CD14-positive monocyte (primary cell): ENCODE data around the gene SH2D3C. TPM values are rescaled to one million over a fixed set of nuclear protein-coding genes. Genes with fewer than 3 reads are reported as not detected.

Experiments
- DNase-seq, 3 donors: peaks; one replicate each; pipeline ENCODE4 v3.0.0-alpha.2; 2011 to 2022
- H2AFZ ChIP-seq: 2 replicates; pipeline ENCODE4 v1.6.0; 2012; ENCODE audit warnings: mild to moderate bottlenecking, low read depth, low read length, inconsistent platforms; ENCODE audit not compliant: insufficient read depth, poor library complexity, severe bottlenecking
- H3K27ac ChIP-seq, 2 donors: 1 replicate in 1 of 2; 2 replicates in 1 of 2; pipeline ENCODE4 v1.5.1; 2012 to 2013; ENCODE audit warnings: low read length in 2 of 2, control low read depth in 1 of 2, inconsistent platforms in 1 of 2, low read depth in 1 of 2, mild to moderate bottlenecking in 1 of 2
- H3K27me3 ChIP-seq, 2 donors: one replicate each; pipeline versions ENCODE4 v1.6.0 to v1.6.1; 2011 to 2013; ENCODE audit warnings: low read length in 2 of 2; ENCODE audit not compliant: control insufficient read depth in 2 of 2, insufficient read depth in 2 of 2
- H3K36me3 ChIP-seq, 2 donors: replicated peaks in 1 of 2; 1 replicate in 1 of 2; 2 replicates in 1 of 2; pipeline versions ENCODE4 v1.5.1 to v1.6.1; 2012 to 2013; ENCODE audit warnings: low read length in 2 of 2, control low read depth in 1 of 2, inconsistent platforms in 1 of 2, mild to moderate bottlenecking in 1 of 2; ENCODE audit not compliant: insufficient read depth in 2 of 2, control insufficient read depth in 1 of 2
- H3K4me1 ChIP-seq, 2 donors: 1 replicate in 1 of 2; 2 replicates in 1 of 2; pipeline versions ENCODE4 v1.5.1 to v1.6.1; 2012 to 2013; ENCODE audit warnings: low read length in 2 of 2, control low read depth in 1 of 2, inconsistent platforms in 1 of 2, mild to moderate bottlenecking in 1 of 2, moderate library complexity in 1 of 2; ENCODE audit not compliant: insufficient read depth in 2 of 2, control insufficient read depth in 1 of 2
- H3K4me2 ChIP-seq: replicated peaks from 2 replicates; pipeline ENCODE3; 2012; ENCODE audit warnings: low read length, moderate library complexity, mild to moderate bottlenecking; ENCODE audit not compliant: poor library complexity, severe bottlenecking; ENCODE audit errors: extremely low read depth
- H3K4me3 ChIP-seq, 3 experiments: fragments of 200-600 bp in 1 of 3; sonication (generic) in 1 of 3; replicated peaks in 1 of 3; 1 replicate in 2 of 3; 2 replicates in 1 of 3; pipeline ENCODE4 v1.5.1; 2011 to 2013; ENCODE audit warnings: low read length in 3 of 3, mild to moderate bottlenecking in 3 of 3, control low read depth in 2 of 3, low read depth in 2 of 3, inconsistent platforms in 1 of 3, moderate library complexity in 1 of 3
- H3K79me2 ChIP-seq: 2 replicates; pipeline ENCODE4 v1.6.0; 2012; ENCODE audit warnings: mild to moderate bottlenecking, control low read depth, inconsistent platforms, low read length, moderate library complexity; ENCODE audit not compliant: insufficient read depth
- H3K9ac ChIP-seq: 2 replicates; pipeline ENCODE4 v1.6.0; 2017; ENCODE audit warnings: low read length, mild to moderate bottlenecking; ENCODE audit not compliant: insufficient read depth, poor library complexity, severe bottlenecking
- H3K9me3 ChIP-seq, 2 donors: replicated peaks in 1 of 2; 1 replicate in 1 of 2; 2 replicates in 1 of 2; pipeline versions ENCODE4 v1.5.1 to v1.6.1; 2012 to 2013; ENCODE audit warnings: low read length in 2 of 2, control low read depth in 1 of 2; ENCODE audit not compliant: control insufficient read depth in 1 of 2, insufficient read depth in 1 of 2
- H4K20me1 ChIP-seq: 2 replicates; pipeline ENCODE4 v1.6.0; 2012; ENCODE audit warnings: mild to moderate bottlenecking, low read length, control low read depth, moderate library complexity; ENCODE audit not compliant: insufficient read depth
- H3K27ac Mint-ChIP-seq, 7 donors: one replicate each; pipeline ENCODE4 v1.8.0; 2020; ENCODE audit warnings: mild to moderate bottlenecking in 7 of 7, mixed read lengths in 7 of 7, moderate library complexity in 6 of 7, inconsistent platforms in 2 of 7
- H3K27me3 Mint-ChIP-seq, 3 donors: one replicate each; pipeline ENCODE4 v1.8.0; 2021 to 2022; ENCODE audit warnings: low read depth in 3 of 3, mild to moderate bottlenecking in 3 of 3, mixed read lengths in 3 of 3, moderate library complexity in 3 of 3, inconsistent platforms in 1 of 3
- H3K36me3 Mint-ChIP-seq, 2 donors: one replicate each; pipeline ENCODE4 v1.8.0; 2020; ENCODE audit warnings: mixed read lengths in 2 of 2, inconsistent platforms in 1 of 2, mild to moderate bottlenecking in 1 of 2
- H3K4me1 Mint-ChIP-seq: one replicate; pipeline ENCODE4 v1.8.0; 2020; ENCODE audit warnings: mild to moderate bottlenecking, mixed read lengths
- H3K4me3 Mint-ChIP-seq, 2 donors: one replicate each; pipeline ENCODE4 v1.8.0; 2020; ENCODE audit warnings: mild to moderate bottlenecking in 2 of 2, mixed read lengths in 2 of 2, moderate library complexity in 1 of 2
- H3K9me3 Mint-ChIP-seq, 7 donors: one replicate each; pipeline ENCODE4 v1.8.0; 2020 to 2022; ENCODE audit warnings: mixed read lengths in 7 of 7, mild to moderate bottlenecking in 6 of 7, moderate library complexity in 6 of 7, inconsistent platforms in 2 of 7
- CTCF ChIP-seq: fragments of 200-600 bp; IDR thresholded peaks from one replicate; pipeline ENCODE4 v1.8.0; 2022; ENCODE audit warnings: antibody characterized with exemption, mild to moderate bottlenecking
- WGBS: methylation state at CpG from one replicate; pipeline ENCODE4 v1.1.5; 2013; ENCODE audit warnings: missing lambda C conversion rate; ENCODE audit not compliant: insufficient coverage; 5-methylcytosine and 5-hydroxymethylcytosine counted together
- intact Hi-C, 2 donors: fragments of 100-400 bp; cut with micrococcal nuclease; formaldehyde crosslinking; loops; one replicate each; pipeline versions ENCODE4 v1.15.0 to v1.15.1; 2023
- polyA plus RNA-seq, 3 donors: library from polyadenylated mRNA; depleted of rRNA in 1 of 3; unstranded in 2 of 3; stranded (reverse) in 1 of 3; fragments of 300-500 nt in 2 of 3; fragments of >200 nt in 1 of 3; fragmentation: Illumina TruSeq in 2 of 3; gene quantifications; 1 replicate in 2 of 3; 2 replicates in 1 of 3; pipeline ENCODE4 v1.2.3, GENCODE V29; 2012 to 2021

The SH2D3C gene
- polyA plus RNA-seq, 3 donors: 11.5 to 47.3 (median 20.5) TPM

- H3K9ac ChIP-seq: no peak overlapping the region
- no peak for TF ChIP-seq CTCF
- no peaks in the 10 kb centered on the region for H3K27me3 ChIP-seq
- H3K79me2 ChIP-seq: peaks cover 2% of the 10 kb centered on the region
- no peaks in the 10 kb centered on the region for H3K27me3 Mint-ChIP-seq
- no peaks in the 10 kb centered on the region for H3K9me3 Mint-ChIP-seq
- H3K4me2 ChIP-seq: no peak overlapping the region
- peak overlapping the region; percentile 24 to 88 (median 77) for H3K27ac Mint-ChIP-seq
- no peaks in the 10 kb centered on the region for H3K9me3 ChIP-seq
- H3K27ac ChIP-seq: no peak overlapping the region
- peaks cover 66 to 94% of the 10 kb centered on the region in 2 donors for H3K36me3 Mint-ChIP-seq
- DNase-seq: no peak
- H3K4me1 Mint-ChIP-seq: peaks cover 3% of the 10 kb centered on the region
- H3K4me1 ChIP-seq: peaks cover 0 to 9% of the 10 kb centered on the region in 2 donors
- no peak overlapping the region for H3K4me3 ChIP-seq
- intact Hi-C loops: no loop called here
- H4K20me1 ChIP-seq: peaks cover 88% of the 10 kb centered on the region
- peaks cover 83 to 92% of the 10 kb centered on the region in 2 donors for H3K36me3 ChIP-seq
- 97% methylated on average over 38 of the region's 38 CpGs for WGBS
- H2AFZ ChIP-seq: no peak overlapping the region
- no peak overlapping the region for H3K4me3 Mint-ChIP-seq
Observed at GRCh38 chr9:127741831-127742434, 36.5 kb downstream of the SH2D3C start.

DNA sequence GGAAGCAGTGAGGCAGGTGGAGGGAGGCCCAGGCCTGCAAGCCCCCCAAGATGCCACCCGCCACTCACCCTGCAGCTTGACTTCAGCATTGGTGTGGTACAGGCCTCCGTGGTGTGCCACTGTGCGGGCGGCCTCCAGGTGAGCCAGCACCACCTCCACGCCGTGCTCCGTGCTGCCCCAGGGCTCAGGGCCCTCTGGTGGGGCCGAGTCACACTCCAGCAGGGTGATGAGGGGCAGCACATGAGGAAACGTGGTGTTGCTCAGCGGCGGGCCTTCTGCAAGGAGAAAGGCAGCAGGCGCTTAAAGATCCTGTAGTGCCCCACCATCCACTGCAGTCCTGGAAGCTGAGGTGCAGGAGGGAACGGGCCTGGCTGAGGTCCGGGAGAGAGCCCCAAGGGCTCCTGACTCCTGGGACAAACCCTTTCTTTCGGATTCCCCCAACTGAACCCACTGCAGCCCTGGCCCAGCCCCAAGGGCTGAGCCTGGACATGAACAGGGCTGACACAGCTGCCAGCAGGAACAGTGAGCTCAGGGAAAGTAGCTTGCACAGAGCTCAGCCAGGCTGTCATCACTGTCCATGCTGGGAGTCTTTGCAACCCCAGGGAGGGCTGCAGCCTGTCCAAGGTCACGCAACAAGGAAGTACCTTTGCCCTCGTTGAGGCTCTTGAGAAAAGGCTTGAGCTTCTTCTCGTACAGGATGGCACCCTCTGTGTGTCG is 38.7 kb downstream of the SH2D3C start:
- peaks cover 70% of the 10 kb centered on the region for H4K20me1 ChIP-seq
- peak overlapping the region; percentile 13 to 67 for H3K27ac ChIP-seq
- H3K79me2 ChIP-seq: no peaks in the 10 kb centered on the region
- no peak for DNase-seq
- peaks cover 66 to 70% of the 10 kb centered on the region in 2 donors for H3K36me3 ChIP-seq
- Mint-ChIP-seq H3K27me3 (no peaks in the 10 kb centered on the region), H3K27ac (peak overlapping the region; percentile 32 to 88 (median 81)), H3K9me3 (peaks cover 0 to 1% (median 0%) of the 10 kb centered on the region in 7 donors), H3K4me1 (peaks cover 8% of the 10 kb centered on the region), H3K36me3 (peaks cover 50 to 77% of the 10 kb centered on the region in 2 donors), H3K4me3 (no peak overlapping the region)
- H3K27me3 ChIP-seq: no peaks in the 10 kb centered on the region
- intact Hi-C loops: loop anchor here in 1 of 2 donors (5.0 kb wide), 2 partner anchors 128 to 178 kb away; partner anchors contain the start of gene ST6GALNAC4
- H3K4me1 ChIP-seq: peaks cover 6 to 17% of the 10 kb centered on the region in 2 donors
- H3K4me2 ChIP-seq: no peak overlapping the region
- H2AFZ ChIP-seq: no peak overlapping the region
- H3K9ac ChIP-seq: no peak overlapping the region
- no peak overlapping the region for H3K4me3 ChIP-seq
- no peak for TF ChIP-seq CTCF
- WGBS: 93% methylated on average over 17 of the region's 19 CpGs
- H3K9me3 ChIP-seq: no peaks in the 10 kb centered on the region
